SHP77 treated with DMSO at 0.1 percent for 48 hours (cell line): ENCODE measurements around the gene CCDC81.
"Not testable (repeated sequence)": the region's sequence is repeated elsewhere in the genome, so short reads cannot be mapped to it uniquely, and the experiment has no call there.

Experiments used
- DNase-seq: peaks from one replicate; lab custom pipeline; 2025; lab: John Stamatoyannopoulos, UW

Gene CCDC81

DNA sequence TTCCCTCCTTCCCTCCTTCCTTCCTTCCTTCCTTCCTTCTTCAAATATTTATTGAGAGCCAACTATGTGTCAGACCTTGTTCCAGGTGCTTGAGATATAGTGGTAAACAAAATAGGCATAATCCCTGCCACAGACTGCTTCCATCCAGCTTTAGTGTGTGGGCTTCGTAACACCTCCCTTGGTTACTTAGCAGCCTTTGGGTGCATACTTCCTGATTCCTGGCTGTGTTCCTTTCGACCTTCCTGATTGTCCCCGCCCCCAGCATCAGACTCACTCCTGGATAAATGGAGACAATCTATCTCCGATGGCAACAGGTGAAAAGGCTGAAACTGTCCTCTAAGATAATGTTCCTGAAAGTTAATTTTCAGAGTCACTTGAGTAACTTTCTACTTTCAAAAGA is 13.5 kb downstream of the CCDC81 start:
- no peak for DNase-seq

DNA sequence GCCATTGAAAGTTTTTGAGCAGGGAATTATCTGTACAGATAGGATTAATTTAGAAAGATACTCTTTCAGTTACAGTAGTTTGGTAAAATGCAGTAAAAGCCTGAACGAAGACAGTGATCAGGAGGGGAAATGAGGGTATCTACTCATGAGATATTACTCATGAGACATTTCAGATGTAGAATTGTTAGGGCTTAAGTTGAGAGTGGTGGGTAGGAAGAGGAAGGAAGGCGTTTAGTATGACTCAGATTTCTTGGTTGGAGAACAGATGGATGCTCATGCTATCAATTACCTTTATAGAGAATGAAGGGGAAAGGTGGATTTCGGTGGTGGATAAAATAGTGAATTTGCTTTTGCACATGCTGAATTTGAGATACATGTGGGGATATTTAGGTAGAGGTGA is 15.8 kb downstream of the CCDC81 start:
- no peak for DNase-seq

DNA sequence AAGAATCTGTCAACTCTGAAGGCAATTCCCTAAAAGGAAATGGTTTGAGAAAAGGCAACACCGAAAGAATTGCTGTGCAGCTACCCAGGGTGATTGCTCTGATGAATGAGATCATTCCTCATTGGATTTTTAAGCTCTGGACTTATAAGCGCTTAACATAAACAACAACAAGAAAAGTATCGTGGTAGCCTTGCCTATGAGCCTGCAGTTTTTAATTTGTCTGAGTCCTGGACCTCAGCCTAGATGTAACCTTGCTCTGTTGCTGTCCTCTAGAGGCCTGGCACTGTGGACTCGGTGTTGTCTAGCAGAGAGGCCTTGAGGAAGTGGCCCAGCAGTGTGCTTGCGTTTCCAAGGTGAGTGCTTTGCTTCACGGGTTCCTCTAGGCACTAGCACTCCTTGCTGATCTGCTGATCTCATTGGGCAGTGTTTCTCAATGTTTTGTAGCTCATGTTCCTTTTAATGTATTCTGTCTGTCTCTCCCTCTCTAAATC is 20.4 kb downstream of the CCDC81 start:
- no peak for DNase-seq

DNA sequence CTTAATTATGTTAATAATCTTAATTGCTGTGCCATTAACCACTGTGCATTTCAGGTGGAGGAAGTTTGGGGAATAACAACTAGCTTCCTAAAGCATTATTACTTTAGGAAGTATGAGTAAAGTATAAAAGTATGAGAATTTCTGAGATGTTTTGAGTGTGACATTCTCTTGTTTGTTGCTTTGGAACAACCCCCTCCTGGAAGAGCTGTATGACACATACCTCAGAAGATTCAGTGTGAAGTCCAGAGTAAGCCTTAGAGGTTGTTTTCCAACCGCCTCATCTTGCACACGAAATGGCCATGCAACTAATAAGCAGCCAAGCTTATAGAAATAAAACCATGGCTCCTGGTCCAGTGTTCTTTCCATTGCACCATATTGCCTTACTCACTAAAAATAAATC is 21.7 kb downstream of the CCDC81 start:
- DNase-seq = no peak

DNA sequence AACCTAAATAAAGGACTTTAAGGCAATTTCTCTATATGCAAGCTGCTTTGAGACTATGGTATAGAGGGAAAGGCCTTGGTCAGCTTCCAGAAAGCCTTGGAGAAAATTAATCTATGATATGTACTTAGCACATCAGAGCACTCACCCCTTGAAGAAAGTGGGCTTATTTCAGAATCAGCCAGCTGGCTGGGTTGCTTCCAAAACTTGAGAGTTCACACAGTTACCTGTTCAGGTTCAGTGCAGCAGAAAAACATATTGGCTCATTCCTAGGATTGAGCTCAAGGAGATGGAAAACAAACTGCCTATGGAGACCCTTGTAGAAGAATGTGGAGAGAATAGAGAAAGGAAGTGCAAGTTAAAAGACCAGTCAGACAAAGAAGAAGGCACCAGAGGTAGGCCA is 22.7 kb downstream of the CCDC81 start:
- DNase-seq = no peak

DNA sequence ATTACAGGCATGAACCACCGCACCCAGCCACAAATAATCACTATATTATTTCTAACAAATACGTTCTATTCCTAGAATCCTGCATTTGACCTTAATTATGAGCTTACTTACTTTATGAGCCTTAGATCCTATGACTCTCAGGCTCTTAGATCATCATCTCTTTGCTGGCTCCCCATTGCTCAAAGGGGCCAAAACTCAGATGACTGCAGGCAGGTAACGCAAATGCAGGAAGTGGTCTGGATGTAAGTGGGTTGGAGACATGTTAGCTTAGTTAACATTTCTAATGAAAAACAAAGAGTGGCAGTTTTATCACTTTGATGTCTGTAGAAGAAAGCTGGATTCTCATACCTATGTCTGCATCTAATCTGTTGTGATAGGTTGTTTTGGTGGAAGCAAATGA is 23.4 kb downstream of the CCDC81 start:
- no peak for DNase-seq

DNA sequence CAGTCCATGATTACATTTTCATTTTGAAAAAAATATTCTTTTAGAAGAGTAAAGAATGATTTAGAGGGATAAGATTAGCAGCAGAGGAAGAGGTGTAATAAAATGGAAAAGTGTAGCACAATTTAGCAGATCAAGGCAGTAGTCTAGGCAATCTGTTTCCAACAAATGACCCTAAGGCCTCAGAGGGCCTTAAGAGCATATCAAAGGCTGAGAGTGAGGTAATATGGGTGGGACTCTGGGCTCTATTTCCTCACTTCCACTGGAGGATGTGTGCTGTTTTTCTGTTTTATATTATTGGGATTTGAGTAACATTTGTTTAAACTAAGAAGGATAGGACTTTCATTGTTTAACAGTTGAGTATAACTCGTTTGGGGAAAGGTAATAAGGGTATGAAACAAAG is 28.8 kb downstream of the CCDC81 start:
- DNase-seq = no peak

DNA sequence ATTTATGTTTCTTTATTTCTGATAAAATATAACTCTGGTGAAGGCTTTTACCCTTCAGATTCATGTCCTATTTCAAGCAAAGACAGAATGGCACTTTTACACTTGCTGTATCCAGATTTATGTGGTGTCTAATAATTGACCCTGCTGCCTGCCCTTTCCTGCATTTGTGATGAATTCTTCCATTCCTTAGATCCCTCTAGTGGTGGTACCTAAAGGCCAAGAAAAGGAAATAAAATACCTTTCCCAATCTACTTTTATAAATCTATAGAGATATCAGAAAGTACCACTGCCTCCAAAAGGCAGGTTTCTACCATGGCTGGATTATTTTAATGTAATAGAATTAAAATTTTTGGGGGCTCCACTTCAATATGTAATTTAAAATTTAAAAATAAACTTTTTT is 34.2 kb downstream of the CCDC81 start:
- DNase-seq = no peak

DNA sequence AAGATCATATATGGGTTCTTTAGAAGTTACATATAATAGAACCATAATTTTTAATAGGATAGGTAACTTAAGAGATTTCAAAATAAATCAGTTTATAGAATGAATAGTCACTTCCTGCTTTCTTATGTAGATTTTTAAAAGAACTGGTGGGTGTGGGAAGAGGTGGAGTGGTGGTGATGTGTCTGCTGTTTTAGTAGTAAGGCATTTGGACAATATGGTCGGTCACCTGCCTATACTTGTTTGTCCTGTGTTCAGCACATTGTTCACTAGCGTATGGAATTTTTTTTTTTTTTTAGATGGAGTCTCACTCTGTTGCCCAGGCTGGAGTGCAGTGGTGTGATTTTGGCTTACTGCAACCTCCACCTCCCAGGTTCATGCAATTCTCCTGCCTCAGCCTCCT is 39.3 kb downstream of the CCDC81 start:
- no peak for DNase-seq

DNA sequence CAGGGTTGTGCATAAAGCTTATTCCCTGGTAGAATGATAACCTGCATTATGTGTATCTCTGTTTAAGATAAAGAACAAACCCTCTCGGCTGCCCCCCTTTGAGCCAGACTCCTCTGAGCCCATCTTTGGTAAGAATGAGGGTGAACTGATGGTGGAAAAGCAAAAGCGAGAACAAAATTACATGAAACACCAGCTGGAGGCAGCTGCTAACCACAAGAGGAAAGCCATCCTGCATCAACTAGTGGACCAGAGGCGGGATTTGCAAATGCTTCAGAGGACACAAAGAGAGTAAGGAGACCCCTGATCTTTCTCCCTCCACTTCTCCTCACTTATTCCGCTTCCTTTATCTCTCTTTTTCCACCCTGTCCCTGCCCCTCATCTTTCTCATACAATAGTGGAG is 40.3 kb downstream of the CCDC81 start:
- no peak for DNase-seq

DNA sequence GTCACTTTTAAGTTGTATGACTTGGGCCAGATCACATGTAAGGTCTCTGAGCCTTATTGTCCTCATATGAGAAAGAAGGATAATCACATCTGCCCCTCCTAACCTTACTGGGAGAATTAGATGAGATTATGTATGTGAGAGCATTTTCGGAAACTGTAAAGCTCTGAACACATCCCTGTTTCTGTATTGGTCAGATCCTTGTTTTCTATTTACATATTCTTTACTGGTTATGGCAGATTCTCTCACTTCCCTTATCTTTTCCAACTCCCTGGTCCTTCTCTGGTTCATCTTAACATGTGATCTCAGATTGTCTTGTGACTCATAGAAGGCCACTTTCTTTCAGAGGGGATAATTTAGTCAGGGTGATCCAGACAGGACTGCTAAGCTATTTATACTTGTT is 41.8 kb downstream of the CCDC81 start:
- no peak for DNase-seq

DNA sequence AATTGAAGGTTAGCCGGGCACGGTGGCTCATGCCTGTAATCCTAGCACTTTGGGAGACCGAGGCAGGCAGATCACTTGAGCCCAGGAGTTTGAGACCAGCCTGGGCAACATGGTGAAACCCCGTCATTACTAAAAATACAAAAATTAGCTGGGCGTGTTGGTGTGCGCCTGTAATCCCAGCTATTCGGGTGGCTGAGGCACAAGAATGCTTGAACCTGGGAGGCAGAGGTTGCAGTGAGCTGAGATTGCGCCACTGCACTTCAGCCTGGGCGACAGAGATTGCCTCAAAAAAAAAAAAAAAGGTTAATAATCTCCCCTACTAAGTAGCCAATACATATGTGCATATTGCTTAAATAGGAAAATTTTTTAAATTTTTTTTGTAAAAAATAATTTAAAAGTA is 42.3 kb downstream of the CCDC81 start:
- DNase-seq = not testable (repeated sequence)

DNA sequence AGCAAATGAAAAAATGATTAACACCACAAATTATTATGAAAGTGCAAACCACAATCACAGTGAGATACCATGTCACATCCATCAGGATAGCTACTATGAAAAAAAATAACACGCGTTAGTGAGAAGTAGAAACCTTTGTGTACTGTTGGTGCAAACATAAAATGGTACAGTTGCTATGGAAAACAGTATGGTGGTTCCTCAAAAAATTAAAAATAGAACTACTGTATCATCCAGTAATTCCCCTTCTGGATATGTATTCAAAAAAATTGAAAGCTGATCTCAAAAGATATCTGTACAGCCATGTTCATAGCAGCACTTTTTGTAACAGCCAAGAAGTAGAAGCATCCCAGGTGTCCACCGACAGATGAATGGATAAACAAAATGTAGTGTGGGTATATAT is 43.4 kb downstream of the CCDC81 start:
- DNase-seq = no peak

DNA sequence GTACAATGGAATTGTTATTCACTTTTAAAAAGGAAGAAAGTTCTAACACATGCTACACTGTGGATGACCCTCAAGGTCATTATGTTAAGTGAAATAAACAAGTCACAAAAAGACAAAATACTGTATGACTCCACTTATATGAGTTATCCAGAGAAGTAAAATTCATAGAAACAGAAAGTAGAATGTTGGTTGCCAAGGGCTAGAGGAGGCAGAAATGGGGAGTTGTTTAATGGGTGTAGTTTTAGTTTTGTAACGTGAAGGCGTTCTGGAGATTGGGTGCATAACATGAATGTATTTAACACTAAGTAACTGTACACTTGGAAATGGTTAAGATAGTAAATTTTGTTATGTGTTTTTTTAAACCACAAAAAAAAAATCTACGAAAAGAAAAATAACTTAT is 43.8 kb downstream of the CCDC81 start:
- no peak for DNase-seq

DNA sequence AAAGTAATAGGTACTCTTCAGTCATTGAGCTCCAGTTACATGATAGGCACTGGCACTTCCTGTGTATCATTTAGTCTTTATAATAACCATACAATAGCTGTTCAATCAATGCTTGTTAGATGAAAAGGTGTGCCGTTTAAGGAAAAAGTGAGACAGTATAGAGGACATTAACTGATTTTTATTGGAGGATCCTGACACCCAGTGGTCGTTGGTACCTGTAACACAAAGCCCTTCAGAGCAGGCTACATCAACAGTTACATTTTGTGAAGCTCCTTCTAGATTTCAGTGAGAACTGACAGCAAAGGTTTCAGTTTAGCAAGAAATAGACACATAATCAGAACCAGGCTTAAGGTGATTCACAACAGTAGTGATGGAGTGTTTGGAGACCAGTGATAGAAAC is 44.2 kb downstream of the CCDC81 start:
- no peak for DNase-seq

DNA sequence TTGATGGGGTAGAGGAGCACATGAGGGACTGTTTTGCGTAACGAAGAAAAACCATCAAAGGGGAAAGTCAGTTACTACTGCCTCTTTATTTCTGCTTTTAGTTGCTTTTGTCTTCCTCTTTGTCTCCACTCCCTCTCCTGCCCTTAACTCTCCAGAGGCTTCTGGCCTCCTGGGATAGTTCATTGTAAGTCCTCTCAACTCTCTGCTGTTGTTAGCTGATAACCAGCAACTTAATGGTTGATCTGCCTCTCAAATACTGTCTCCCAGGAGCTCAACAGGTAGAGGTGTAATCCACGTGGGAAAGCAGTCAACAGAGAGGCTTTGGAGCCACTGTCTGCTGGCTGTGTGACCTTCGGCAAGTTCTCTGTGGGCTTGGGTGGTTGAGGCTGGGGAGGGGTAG is 47.3 kb downstream of the CCDC81 start:
- no peak for DNase-seq

DNA sequence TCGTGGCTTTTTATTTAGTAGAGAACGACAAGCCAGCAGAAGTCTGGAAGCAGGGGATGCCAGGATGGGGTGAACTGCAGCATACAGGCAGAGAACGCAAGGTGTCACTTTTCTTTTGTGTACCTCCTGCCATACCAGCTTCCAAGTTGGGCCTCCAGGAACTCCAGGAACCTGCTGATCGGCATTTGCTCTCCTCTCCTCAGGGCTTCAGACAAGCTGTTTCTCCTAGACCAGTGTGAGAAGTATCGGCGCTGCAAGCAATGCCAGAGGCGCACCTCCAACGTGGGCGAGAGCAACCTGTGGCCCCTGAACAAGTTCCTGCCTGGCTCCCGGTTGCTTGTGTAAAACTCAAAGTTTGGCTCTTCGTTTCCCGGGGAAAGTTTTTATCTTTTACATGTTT is 47.7 kb downstream of the CCDC81 start:
- no peak for DNase-seq

DNA sequence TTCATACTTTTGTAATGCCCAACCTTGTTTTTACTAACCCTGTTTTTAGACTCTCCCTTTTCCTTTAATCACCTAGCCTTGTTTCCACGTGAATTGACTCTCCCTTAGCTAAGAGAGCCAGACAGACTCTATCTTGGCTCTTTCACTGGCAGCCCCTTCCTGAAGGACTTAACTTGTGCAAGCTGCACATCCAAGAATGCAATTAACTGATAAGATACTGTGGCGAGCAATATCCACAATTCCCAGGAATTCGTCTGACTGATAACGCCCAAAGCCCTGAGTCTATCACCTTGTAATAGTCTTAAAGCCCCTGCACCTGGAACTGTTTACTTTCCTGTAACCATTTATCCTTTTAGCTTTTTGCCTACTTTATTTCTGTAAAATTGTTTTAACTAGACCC is 48.8 kb downstream of the CCDC81 start:
- not testable (repeated sequence) for DNase-seq

DNA sequence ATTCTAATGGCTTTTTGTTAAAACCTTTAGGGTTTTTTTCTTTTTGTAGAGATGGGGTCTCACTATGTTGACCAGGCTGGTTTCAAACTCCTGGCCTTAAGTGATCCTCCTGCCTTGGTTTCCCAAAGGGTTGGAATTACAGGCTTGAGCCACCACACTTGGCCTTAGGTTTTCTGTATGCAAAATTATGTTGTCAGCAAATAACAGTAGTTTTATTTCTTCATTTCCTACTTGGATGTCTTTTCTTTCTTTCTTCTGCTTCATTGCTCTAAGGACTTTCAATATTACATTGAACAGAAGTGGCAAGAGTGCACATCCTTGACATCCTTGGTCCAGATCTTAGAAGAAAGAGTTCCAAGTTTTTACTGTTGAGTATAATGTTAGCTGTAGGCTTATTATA is 52.8 kb downstream of the CCDC81 start:
- no peak for DNase-seq

DNA sequence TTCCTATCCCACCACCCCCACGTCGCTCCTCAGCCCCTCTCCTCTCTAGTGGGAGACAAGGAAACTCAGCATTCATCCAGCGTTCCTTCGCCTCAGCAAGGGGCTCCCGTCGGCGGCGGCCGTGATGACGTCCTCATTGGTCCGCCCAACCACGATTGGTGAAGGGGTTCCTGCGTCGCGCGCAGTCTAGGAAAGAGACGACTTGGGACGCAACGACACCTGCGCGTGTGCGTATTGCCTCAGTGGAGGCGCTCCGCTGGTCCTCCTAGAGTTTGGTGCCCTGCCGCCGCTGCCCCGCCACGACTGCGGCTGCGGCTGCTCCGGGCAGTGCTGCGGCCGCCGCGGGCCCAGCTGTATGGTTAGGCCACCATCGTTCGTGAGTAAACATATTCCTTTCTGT is 56.6 kb downstream of the CCDC81 start:
- no peak for DNase-seq

DNA sequence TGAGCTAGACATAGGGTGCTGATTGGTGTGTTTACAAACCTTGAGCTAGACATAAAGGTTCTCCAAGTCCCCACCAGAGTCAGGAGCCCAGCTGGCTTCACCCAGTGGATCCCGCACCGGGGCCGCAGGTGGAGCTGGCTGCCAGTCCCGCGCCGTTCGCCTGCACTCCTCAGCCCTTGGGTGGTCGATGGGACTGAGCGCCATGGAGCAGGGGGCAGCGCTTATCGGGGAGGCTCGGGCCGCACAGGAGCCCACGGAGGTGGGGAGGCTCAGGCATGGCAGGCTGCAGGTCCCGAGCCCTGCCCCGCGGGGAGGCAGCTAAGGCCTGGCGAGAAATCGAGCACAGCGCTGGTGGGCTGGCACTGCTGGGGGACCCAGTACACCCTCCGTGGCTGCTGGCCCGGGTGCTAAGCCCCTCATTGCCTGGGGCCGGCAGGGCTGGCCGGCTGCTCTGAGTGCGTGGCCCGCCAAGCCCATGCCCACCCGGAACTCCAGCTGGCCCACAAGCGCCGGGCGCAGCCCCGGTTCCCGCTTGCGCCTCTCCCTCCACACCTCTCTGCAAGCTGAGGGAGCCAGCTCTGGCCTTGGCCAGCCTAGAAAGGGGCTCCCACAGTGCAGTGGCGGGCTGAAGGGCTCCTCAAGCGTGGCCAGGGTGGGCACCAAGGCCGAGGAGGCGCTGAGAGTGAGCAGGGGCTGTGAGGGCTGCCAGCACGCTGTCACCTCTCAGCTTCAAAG is 58.8 kb downstream of the CCDC81 start:
- DNase-seq = not testable (repeated sequence)

DNA sequence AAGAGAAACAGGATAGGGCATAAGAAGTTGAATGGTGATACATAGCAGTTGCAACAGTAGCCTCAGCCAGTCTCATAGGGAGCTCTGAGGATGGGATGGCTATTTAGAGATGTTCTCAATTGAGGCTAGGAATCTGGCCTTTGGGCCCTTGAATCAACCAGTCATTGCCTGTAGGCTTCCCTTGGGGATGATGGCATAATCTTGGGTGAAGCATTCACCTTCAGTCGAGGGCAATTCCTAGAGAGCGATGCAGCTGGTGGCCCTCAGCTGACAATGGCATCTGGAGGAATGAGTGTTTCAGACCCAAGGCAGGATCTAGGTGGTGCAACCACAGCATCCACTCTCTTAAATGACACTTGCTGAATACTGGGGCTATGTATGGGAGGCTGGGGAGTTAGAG is 61.0 kb downstream of the CCDC81 start:
- DNase-seq = no peak

DNA sequence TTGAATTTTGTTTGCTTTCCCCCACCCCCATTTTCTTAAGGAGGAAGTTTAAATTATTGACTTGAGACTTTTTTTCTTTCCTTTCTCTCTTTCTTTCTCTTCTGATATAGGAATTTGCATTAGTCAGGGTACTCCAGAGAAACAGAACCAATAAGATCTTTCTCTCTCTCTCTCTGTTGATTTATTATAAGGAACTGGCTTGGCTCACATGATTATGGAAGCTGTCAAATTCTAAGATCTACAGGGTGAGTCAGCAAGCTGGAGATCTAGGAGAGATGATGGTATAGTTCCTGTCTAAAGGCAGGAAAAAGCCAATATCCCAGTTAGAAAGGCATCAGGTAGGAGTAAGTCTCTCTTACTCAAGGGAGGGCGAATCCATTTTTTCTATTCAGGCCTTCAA is 64.0 kb downstream of the CCDC81 start:
- DNase-seq = no peak

DNA sequence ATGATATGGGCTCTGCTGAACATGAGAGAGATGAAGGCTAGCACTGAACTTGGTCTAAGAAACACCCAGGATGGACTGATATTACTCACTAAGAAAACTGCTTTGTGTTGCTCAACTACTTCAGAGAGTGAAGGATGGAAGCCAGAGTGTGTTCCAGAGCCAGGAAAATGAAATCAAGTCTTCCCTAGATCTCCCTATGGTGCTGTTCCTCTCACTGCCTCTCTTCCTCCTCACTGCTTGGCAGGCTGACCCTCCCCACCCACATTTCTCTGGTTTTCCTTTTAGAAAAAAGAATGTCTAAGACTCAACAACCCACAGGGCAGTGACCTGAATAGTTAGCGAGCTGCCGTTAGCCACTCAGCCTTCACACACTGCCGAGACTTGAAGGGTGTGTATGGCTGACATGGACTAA is 65.6 kb downstream of the CCDC81 start:
- DNase-seq = no peak
